WTC11 (cell line): Measurements from ENCODE around the gene MEN1. TPM values are rescaled to one million over a fixed set of nuclear protein-coding genes. Genes with fewer than 3 reads are reported as not detected.

Experiments
- ATAC-seq: fragments of 200-7000 bp; cut with Tn5 transposase; 2 replicates; pipeline ENCODE4 v1.10.0; 2021; ENCODE audit warnings: mild to moderate bottlenecking, moderate library complexity
- CTCF ChIA-PET: fragments of 300-600 bp; sonication (Branson Sonifier 250); formaldehyde crosslinking; loops from one replicate; lab custom pipeline; 2021; ENCODE audit warnings: antibody characterized with exemption; lab: Charles Lee
- POLR2A ChIA-PET: fragments of 350-600 bp; sonication (Branson Sonifier 250); formaldehyde crosslinking; loops from one replicate; lab custom pipeline; 2021; ENCODE audit warnings: antibody characterized with exemption; lab: Charles Lee
- DNase-seq: peaks from one replicate; pipeline ENCODE4 v3.0.0; 2021; ENCODE audit warnings: low spot score
- H3K27ac Mint-ChIP-seq: 2 replicates; pipeline ENCODE4 v1.8.0; 2021; ENCODE audit warnings: mixed read lengths
- H3K27me3 Mint-ChIP-seq: 2 replicates; pipeline ENCODE4 v1.8.0; 2021; ENCODE audit warnings: low read depth, mild to moderate bottlenecking, moderate library complexity, mixed read lengths
- H3K36me3 Mint-ChIP-seq: 2 replicates; pipeline ENCODE4 v1.8.0; 2021; ENCODE audit warnings: mixed read lengths
- H3K4me1 Mint-ChIP-seq: 2 replicates; pipeline ENCODE4 v1.8.0; 2022; ENCODE audit warnings: mixed read lengths
- H3K4me3 Mint-ChIP-seq: 2 replicates; pipeline ENCODE4 v1.8.0; 2021; ENCODE audit warnings: mild to moderate bottlenecking, moderate library complexity, mixed read lengths
- H3K9me3 Mint-ChIP-seq: 2 replicates; pipeline ENCODE4 v1.8.0; 2021; ENCODE audit warnings: mixed read lengths
- AR ChIP-seq: fragments of 250-450 bp; sonication (Bioruptor Pico); IDR thresholded peaks from 2 replicates; pipeline ENCODE4 v1.9.0; 2021; ENCODE audit warnings: mild to moderate bottlenecking
- ARID4B ChIP-seq: sonication (generic); formaldehyde crosslinking; IDR thresholded peaks from 2 replicates; pipeline ENCODE4 v1.8.0; 2023; ENCODE audit warnings: missing genetic modification reagents, mild to moderate bottlenecking, borderline replicate concordance
- CBFB ChIP-seq: sonication (generic); formaldehyde crosslinking; IDR thresholded peaks from 2 replicates; pipeline ENCODE4 v1.8.1; 2022; ENCODE audit warnings: mild to moderate bottlenecking, low read depth, missing genetic modification reagents
- CTCF ChIP-seq: fragments of 200-600 bp; IDR thresholded peaks from 2 replicates; pipeline ENCODE4 v1.8.0; 2022; ENCODE audit warnings: antibody characterized with exemption
- EMX1 ChIP-seq: fragments of 250-450 bp; sonication (Bioruptor Pico); IDR thresholded peaks from 2 replicates; pipeline ENCODE4 v1.8.0; 2021; ENCODE audit warnings: mild to moderate bottlenecking
- ERG ChIP-seq: fragments of 250-450 bp; sonication (Bioruptor Pico); IDR thresholded peaks from 2 replicates; pipeline ENCODE4 v1.8.0; 2021; ENCODE audit warnings: mild to moderate bottlenecking
- ETV6 ChIP-seq: sonication (generic); formaldehyde crosslinking; IDR thresholded peaks from 2 replicates; pipeline ENCODE4 v1.8.1; 2022; ENCODE audit warnings: mild to moderate bottlenecking, missing genetic modification reagents
- FOXK1 ChIP-seq: sonication (generic); formaldehyde crosslinking; IDR thresholded peaks from 2 replicates; pipeline ENCODE4 v1.8.0; 2022; ENCODE audit warnings: mild to moderate bottlenecking, moderate library complexity, missing genetic modification reagents
- FOXP1 ChIP-seq: sonication (generic); formaldehyde crosslinking; IDR thresholded peaks from 2 replicates; pipeline ENCODE4 v1.8.0; 2022; ENCODE audit warnings: missing genetic modification reagents, mild to moderate bottlenecking, moderate library complexity, borderline replicate concordance
- IRF2 ChIP-seq: sonication (generic); formaldehyde crosslinking; IDR thresholded peaks from 2 replicates; pipeline ENCODE4 v1.8.0; 2022; ENCODE audit warnings: low read depth, missing genetic modification reagents, borderline replicate concordance
- JAZF1 ChIP-seq: fragments of 250-450 bp; sonication (Bioruptor Pico); IDR thresholded peaks from 2 replicates; pipeline ENCODE4 v1.9.0; 2021; ENCODE audit warnings: moderate library complexity, mild to moderate bottlenecking, inconsistent platforms
- JUN ChIP-seq: sonication (generic); formaldehyde crosslinking; IDR thresholded peaks from 2 replicates; pipeline ENCODE4 v1.8.0; 2023; ENCODE audit warnings: mild to moderate bottlenecking, missing genetic modification reagents
- KAT7 ChIP-seq: sonication (generic); formaldehyde crosslinking; IDR thresholded peaks from 2 replicates; pipeline ENCODE4 v1.8.1; 2023; ENCODE audit warnings: missing genetic modification reagents, mild to moderate bottlenecking, borderline replicate concordance
- MXD4 ChIP-seq: fragments of 250-450 bp; sonication (Bioruptor Pico); IDR thresholded peaks from 2 replicates; pipeline ENCODE4 v1.8.0; 2021; ENCODE audit warnings: mild to moderate bottlenecking, moderate library complexity, borderline replicate concordance
- MYBL2 ChIP-seq: sonication (generic); formaldehyde crosslinking; IDR thresholded peaks from 2 replicates; pipeline ENCODE4 v1.8.1; 2023; ENCODE audit warnings: mild to moderate bottlenecking, moderate library complexity, missing genetic modification reagents
- NFATC4 ChIP-seq: fragments of 250-450 bp; sonication (Bioruptor Pico); IDR thresholded peaks from 2 replicates; pipeline ENCODE4 v1.9.0; 2021; ENCODE audit warnings: mild to moderate bottlenecking
- OVOL2 ChIP-seq: fragments of 250-450 bp; sonication (Bioruptor Pico); IDR thresholded peaks from 2 replicates; pipeline ENCODE4 v1.9.0; 2021; ENCODE audit warnings: mild to moderate bottlenecking, borderline replicate concordance
- RORB ChIP-seq: fragments of 250-450 bp; sonication (Bioruptor Pico); IDR thresholded peaks from 2 replicates; pipeline ENCODE4 v1.9.0; 2021; ENCODE audit warnings: mild to moderate bottlenecking
- TCF7 ChIP-seq: sonication (generic); formaldehyde crosslinking; IDR thresholded peaks from 2 replicates; pipeline ENCODE4 v1.8.0; 2022; ENCODE audit warnings: mild to moderate bottlenecking, low read depth, missing genetic modification reagents, moderate library complexity
- ZMAT4 ChIP-seq: fragments of 250-450 bp; sonication (Bioruptor Pico); IDR thresholded peaks from 2 replicates; pipeline ENCODE4 v1.9.0; 2021; ENCODE audit warnings: mild to moderate bottlenecking
- ZNF263 ChIP-seq: sonication (generic); formaldehyde crosslinking; IDR thresholded peaks from 2 replicates; pipeline ENCODE4 v1.8.1; 2022; ENCODE audit warnings: low read depth, mild to moderate bottlenecking, moderate library complexity, missing genetic modification reagents
- ZSCAN18 ChIP-seq: fragments of 250-450 bp; sonication (Bioruptor Pico); IDR thresholded peaks from 2 replicates; pipeline ENCODE4 v2.1.2; 2022; ENCODE audit warnings: mild to moderate bottlenecking, moderate library complexity
- total RNA-seq: library from RNA; stranded (reverse); gene quantifications from 3 replicates; pipeline ENCODE4 v1.2.3, GENCODE V29; 2021

The MEN1 gene
- total RNA-seq, 1 experiment from 2014 or later: 47.1 TPM

GRCh38 chr11:64778223-64778472 lies 32.2 kb downstream of the MEN1 start:
- Mint-ChIP-seq H3K9me3 (no peaks in the 10 kb centered on the region), H3K27ac (no peak overlapping the region), H3K4me1 (peaks cover 32% of the 10 kb centered on the region), H3K36me3 (peaks cover 42% of the 10 kb centered on the region), H3K4me3 (peak overlapping the region; percentile 77; the same call in 1 of the 2 replicates), H3K27me3 (no peaks in the 10 kb centered on the region)
- ATAC-seq (no peak), DNase-seq (no peak)
- POLR2A ChIA-PET: interaction anchor here (0.9 to 2.3 kb wide), 9 partner anchors 16 to 721 kb away, joined by 3 to 45 read pairs (median 4); partner anchors contain the start of genes BATF2, MALAT1, MAP4K2 and PYGM
- TF ChIP-seq JUN (CRISPR knock-in tag): no peak
- TF ChIP-seq KAT7: no peak
- TF ChIP-seq AR: no peak
- no peak for TF ChIP-seq ZSCAN18 (CRISPR knock-in tag)
- TF ChIP-seq IRF2: no peak
- no peak for TF ChIP-seq MYBL2 (CRISPR knock-in tag)
- TF ChIP-seq RORB (CRISPR knock-in tag): no peak
- TF ChIP-seq ARID4B: no peak
- no peak for TF ChIP-seq ETV6 (CRISPR knock-in tag)
- peak; percentile 20; the same call in 1 of the 2 replicates for TF ChIP-seq FOXK1 (CRISPR knock-in tag)
- no peak for TF ChIP-seq JAZF1 (CRISPR knock-in tag)
- no peak for TF ChIP-seq CTCF
- no peak for TF ChIP-seq CBFB (CRISPR knock-in tag)
- no peak for TF ChIP-seq TCF7 (CRISPR knock-in tag)
- no peak for TF ChIP-seq ZMAT4 (CRISPR knock-in tag)
- peak; percentile 41; the same call in 1 of the 2 replicates for TF ChIP-seq FOXP1 (CRISPR knock-in tag)
- no peak for TF ChIP-seq NFATC4 (CRISPR knock-in tag)
- TF ChIP-seq OVOL2 (CRISPR knock-in tag): no peak
- TF ChIP-seq EMX1: 0 out of 2 replicates have a peak, but pooled peaks have one; percentile 19
- no peak for TF ChIP-seq ZNF263 (CRISPR knock-in tag)
- TF ChIP-seq ERG (CRISPR knock-in tag): no peak
- TF ChIP-seq MXD4: no peak
- CTCF ChIA-PET: interaction anchor here (0.5 to 2.0 kb wide), 31 partner anchors 9 to 437 kb away, joined by 3 to 23 read pairs (median 4); partner anchors contain the start of genes ARL2, CDC42BPG, MAP4K2 and PYGM
